Osteocyte (in vitro differentiated cells): ENCODE data around the gene CPVL. TPM values are rescaled to one million over a fixed set of nuclear protein-coding genes. Genes with fewer than 3 reads are reported as not detected.

Experiments used
- DNase-seq: peaks from one replicate; pipeline ENCODE4 v3.0.0; 2021; ENCODE audit warnings: mixed read lengths; ENCODE audit not compliant: unreplicated experiment; ENCODE audit errors: extremely low spot score
- H3K27ac Mint-ChIP-seq: one replicate; pipeline ENCODE4 v1.8.0; 2021; ENCODE audit warnings: mild to moderate bottlenecking, mixed read lengths; ENCODE audit not compliant: unreplicated experiment
- H3K27me3 Mint-ChIP-seq: one replicate; pipeline ENCODE4 v1.8.0; 2021; ENCODE audit warnings: mixed read lengths; ENCODE audit not compliant: unreplicated experiment
- H3K36me3 Mint-ChIP-seq: one replicate; pipeline ENCODE4 v1.8.0; 2021; ENCODE audit warnings: mixed read lengths; ENCODE audit not compliant: unreplicated experiment
- H3K4me1 Mint-ChIP-seq: one replicate; pipeline ENCODE4 v1.8.0; 2021; ENCODE audit warnings: mixed read lengths; ENCODE audit not compliant: unreplicated experiment
- H3K4me3 Mint-ChIP-seq: one replicate; pipeline ENCODE4 v1.8.0; 2021; ENCODE audit warnings: mild to moderate bottlenecking, moderate library complexity, mixed read lengths; ENCODE audit not compliant: unreplicated experiment
- H3K9me3 Mint-ChIP-seq: one replicate; pipeline ENCODE4 v1.8.0; 2021; ENCODE audit warnings: mixed read lengths; ENCODE audit not compliant: unreplicated experiment
- CTCF ChIP-seq: fragments of 200-600 bp; sonication (generic); IDR thresholded peaks from 2 replicates; pipeline ENCODE4 v1.5.0; 2021; ENCODE audit warnings: antibody characterized with exemption, mild to moderate bottlenecking, moderate library complexity
- total RNA-seq: library from RNA; stranded (reverse); gene quantifications from 2 replicates; pipeline ENCODE4 v1.2.1, GENCODE V29; 2021

Gene CPVL
- total RNA-seq, 1 donor from 2014 or later, result 2.0 TPM

GRCh38 chr7:29192811-29193210 is 46.5 kb upstream of the CPVL start:
- no peak overlapping the region for H3K4me3 Mint-ChIP-seq
- peaks cover 8% of the 10 kb centered on the region for H3K4me1 Mint-ChIP-seq
- no peak for DNase-seq
- no peaks in the 10 kb centered on the region for H3K36me3 Mint-ChIP-seq
- no peak overlapping the region for H3K27ac Mint-ChIP-seq
- H3K27me3 Mint-ChIP-seq, result peaks cover 80% of the 10 kb centered on the region
- H3K9me3 Mint-ChIP-seq, result no peaks in the 10 kb centered on the region
- no peak for TF ChIP-seq CTCF

GRCh38 chr7:29192323-29192722 is 46.0 kb upstream of the CPVL start:
- no peak overlapping the region for H3K4me3 Mint-ChIP-seq
- DNase-seq, result no peak
- no peak overlapping the region for H3K27ac Mint-ChIP-seq
- H3K36me3 Mint-ChIP-seq, result no peaks in the 10 kb centered on the region
- no peaks in the 10 kb centered on the region for H3K9me3 Mint-ChIP-seq
- H3K4me1 Mint-ChIP-seq, result peaks cover 8% of the 10 kb centered on the region
- H3K27me3 Mint-ChIP-seq, result peaks cover 75% of the 10 kb centered on the region
- no peak for TF ChIP-seq CTCF

- no peak for TF ChIP-seq CTCF
- Mint-ChIP-seq H3K4me3 (no peak overlapping the region), H3K4me1 (peaks cover 8% of the 10 kb centered on the region), H3K27ac (no peak overlapping the region), H3K36me3 (no peaks in the 10 kb centered on the region), H3K27me3 (peaks cover 62% of the 10 kb centered on the region), H3K9me3 (no peaks in the 10 kb centered on the region)
- no peak for DNase-seq
Observed at GRCh38 chr7:29190349-29191045, 44.2 kb upstream of the CPVL start.

- no peak overlapping the region for H3K4me3 Mint-ChIP-seq
- DNase-seq, result no peak
Observed at GRCh38 chr7:29189743-29190201, 43.4 kb upstream of the CPVL start.

More at GRCh38 chr7:29189743-29190201, 43.4 kb upstream of the CPVL start:
- Mint-ChIP-seq H3K4me1 (peaks cover 4% of the 10 kb centered on the region), H3K36me3 (no peaks in the 10 kb centered on the region), H3K27me3 (peaks cover 64% of the 10 kb centered on the region), H3K9me3 (no peaks in the 10 kb centered on the region), H3K27ac (no peak overlapping the region)
- TF ChIP-seq CTCF, result peak; percentile 74
